GM19372 (cell line): ENCODE data around the gene PCID2.

ENCODE experiments used
- ATAC-seq: cut with Tn5 transposase; IDR thresholded peaks from one replicate; pipeline ENCODE4 v1.9.1; 2021; ENCODE audit warnings: mild to moderate bottlenecking, low read depth, moderate library complexity; ENCODE audit not compliant: unreplicated experiment

The PCID2 gene

DNA sequence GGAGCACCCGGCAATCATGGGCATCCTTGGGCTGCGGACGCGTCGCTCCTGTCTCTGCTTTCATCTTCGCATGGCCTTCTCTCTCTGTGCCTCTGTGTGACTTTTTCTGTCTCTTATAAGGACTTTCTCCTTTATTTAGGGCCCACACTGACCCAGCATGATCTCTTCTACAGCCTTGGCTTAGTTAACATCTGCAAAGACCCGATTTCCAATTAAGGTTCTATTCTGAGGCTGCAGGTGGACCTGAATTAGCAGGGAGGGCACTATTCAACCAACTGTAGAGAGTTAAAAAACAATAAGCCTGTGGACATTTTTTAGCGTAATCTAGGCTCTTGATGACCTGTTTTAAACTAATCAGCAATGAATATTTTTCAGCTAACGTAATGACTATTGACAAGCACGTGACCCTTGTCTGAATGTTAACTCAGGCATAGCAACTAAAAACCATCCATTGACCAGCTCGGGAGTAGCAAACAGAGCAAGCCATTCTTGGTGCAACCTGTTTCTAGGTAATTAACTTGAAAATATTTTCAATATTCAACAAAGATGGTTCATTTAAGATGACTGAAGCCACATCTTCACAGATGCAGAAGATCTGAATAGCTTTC is 70.7 kb downstream of the PCID2 start:
- no peak for ATAC-seq

GRCh38 chr13:113135281-113135760 is 73.1 kb downstream of the PCID2 start:
- no peak for ATAC-seq

DNA sequence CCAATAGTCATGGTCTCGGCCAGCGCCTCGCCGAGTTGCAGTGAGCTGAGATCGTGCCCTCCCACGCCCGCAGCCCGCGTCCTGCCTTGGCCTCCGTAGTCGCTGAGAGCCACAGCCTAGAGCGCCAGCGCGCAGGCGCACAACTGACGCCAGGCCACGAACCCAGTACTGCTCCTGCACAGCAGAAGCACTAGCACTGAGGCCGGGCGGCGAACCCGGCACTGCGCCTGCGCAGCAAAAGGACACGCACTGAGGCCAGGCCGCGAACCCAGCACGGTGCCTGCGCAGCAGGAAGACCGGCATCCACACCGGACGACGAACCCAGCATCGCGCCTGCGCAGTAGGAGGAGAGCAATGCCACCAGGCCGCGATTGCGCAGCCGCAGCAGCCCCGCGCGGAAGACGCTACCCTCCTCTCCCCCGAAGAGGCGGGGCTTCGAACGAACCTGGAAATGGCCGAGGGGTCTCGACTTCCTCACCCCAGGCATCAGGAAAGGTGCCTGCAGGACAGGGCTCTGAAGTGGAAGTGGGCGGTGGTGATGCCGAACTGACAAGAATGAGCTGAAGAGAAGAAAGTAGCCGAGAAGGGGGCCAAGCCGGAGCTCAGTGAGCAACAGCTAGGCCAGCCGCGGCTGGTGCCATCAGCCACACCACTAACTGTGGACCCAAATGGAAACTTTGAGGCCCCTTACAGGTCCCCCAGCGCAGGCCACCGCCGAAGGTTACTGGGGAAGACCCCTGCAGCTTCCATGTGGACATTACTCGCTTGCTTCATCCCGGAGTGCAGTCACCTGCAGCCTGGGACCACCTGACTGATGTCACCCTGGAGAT is 78.3 kb downstream of the PCID2 start:
- ATAC-seq: no peak

DNA sequence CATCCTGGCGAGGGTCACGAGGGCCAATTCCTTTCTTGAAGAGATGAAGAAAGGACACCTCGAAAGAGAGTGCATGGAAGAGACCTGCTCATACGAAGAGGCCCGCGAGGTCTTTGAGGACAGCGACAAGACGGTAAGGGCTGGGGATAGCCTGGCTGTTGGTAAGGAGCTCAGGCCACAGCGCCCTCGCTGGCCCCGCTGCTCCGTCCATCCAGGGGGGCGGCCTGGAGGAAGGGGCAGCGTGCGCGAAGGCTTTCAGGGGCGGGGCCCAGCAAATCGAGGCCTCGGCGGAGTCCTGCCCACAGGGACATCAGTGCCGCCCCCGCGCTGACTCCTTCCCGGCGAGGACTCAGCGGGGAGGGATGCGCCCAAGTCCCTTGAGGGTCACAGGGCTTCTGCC is 79.0 kb downstream of the PCID2 start:
- no peak for ATAC-seq
